ENCODE measurements around the gene B3GAT1. TPM values are rescaled to one million over a fixed set of nuclear protein-coding genes. Genes with fewer than 3 reads are reported as not detected.

The B3GAT1 gene
- total and polyA plus RNA-seq, 2 of the 13 experiments (the other 11 are each of a cell fraction or from before 2014, with no cell fraction given) = not detected

GRCh38 chr11:134345237-134345550, 66.8 kb downstream of the B3GAT1 start:
- FAIRE-seq (no peak), DNase-seq (ENCODE audit: low spot score) (no peak), ATAC-seq (no peak)
- intact Hi-C loops (cut with micrococcal nuclease; ENCODE audit: unreplicated experiment) (loop anchor here (2.0 kb wide), 1 partner anchor 64 kb away; no protein-coding TSS in a partner anchor), in situ Hi-C loops (cut with HindIII; ENCODE audit: extremely low pct_ligation_motif_present, low pct_unique_long_range_greater_than_20kb) (no loop called here)
- no peaks in the 10 kb centered on the region for H4K20me1 ChIP-seq (ENCODE audit: insufficient read depth, low read length)
- H3K4me1 ChIP-seq (ENCODE audit: insufficient read depth, low read length) = no peaks in the 10 kb centered on the region
- H3K9me3 ChIP-seq (ENCODE audit: low read length) = no peaks in the 10 kb centered on the region
- TF ChIP-seq CEBPB (IDR thresholded peaks at IDR 0.05; ENCODE audit: borderline replicate concordance, low read depth, low read length) (no peak), ISL2 (CRISPR knock-in tag; IDR thresholded peaks at IDR 0.05) (no peak), RFX5 (IDR thresholded peaks at IDR 0.05; ENCODE audit: low read depth, low read length) (no peak), ZNF552 (CRISPR knock-in tag; IDR thresholded peaks at IDR 0.05; ENCODE audit: borderline replicate concordance) (no peak), ZNF180 (CRISPR knock-in tag; IDR thresholded peaks at IDR 0.05; ENCODE audit: borderline replicate concordance, low read depth) (no peak), BRD4 (CRISPR knock-in tag; IDR thresholded peaks at IDR 0.05) (no peak), ZNF230 (CRISPR knock-in tag; IDR thresholded peaks at IDR 0.05) (no peak), ZNF468 (CRISPR knock-in tag; IDR thresholded peaks at IDR 0.05) (no peak), ZNF777 (CRISPR knock-in tag; IDR thresholded peaks at IDR 0.05) (no peak), ZNF431 (CRISPR knock-in tag; IDR thresholded peaks at IDR 0.05; ENCODE audit: borderline replicate concordance, low read depth) (no peak), ZNF839 (CRISPR knock-in tag; IDR thresholded peaks at IDR 0.05; ENCODE audit: borderline replicate concordance) (no peak), ZBTB39 (CRISPR knock-in tag; IDR thresholded peaks at IDR 0.05) (no peak), SP4 (CRISPR knock-in tag; IDR thresholded peaks at IDR 0.05) (no peak), ZNF33B (CRISPR knock-in tag; IDR thresholded peaks at IDR 0.05) (no peak), ZNF678 (CRISPR knock-in tag; IDR thresholded peaks at IDR 0.05) (no peak), MNT (IDR thresholded peaks at IDR 0.05) (no peak), HNRNPK (IDR thresholded peaks at IDR 0.05; ENCODE audit: low read depth, low read length, poor library complexity, severe bottlenecking) (no peak), ZNF530 (CRISPR knock-in tag; IDR thresholded peaks at IDR 0.05; ENCODE audit: low read depth) (no peak), ZNF724P (CRISPR knock-in tag; IDR thresholded peaks at IDR 0.05; ENCODE audit: borderline replicate concordance) (no peak)
- H3K27ac ChIP-seq (ENCODE audit: extremely low read length, insufficient read depth, low read length) = no peak overlapping the region
- no TSS peak for BruUV-seq (replicated peaks)
- no peaks in the 10 kb centered on the region for H3K36me3 ChIP-seq (replicated peaks in 1 of 2; ENCODE audit: control insufficient read depth in 1 of 2, insufficient read depth in 2 of 2, low read length in 2 of 2)
- no peak overlapping the region for H3K4me2 ChIP-seq (ENCODE audit: low read depth, low read length)
- peaks cover 2 to 48% of the 10 kb centered on the region in 2 experiments; a peak in 4 of 5 replicates for H3K27me3 ChIP-seq (ENCODE audit: control insufficient read depth in 1 of 2, insufficient read depth in 2 of 2, low read length in 2 of 2)
- no peak overlapping the region for H3K9ac ChIP-seq (ENCODE audit: insufficient read depth, low read depth, low read length)
- no peaks in the 10 kb centered on the region for H3K79me2 ChIP-seq (ENCODE audit: insufficient read depth, low read length)
- WGBS (ENCODE audit: low lambda C conversion rate) = 11% methylated on average over 2 of the region's 4 CpGs
- H2AFZ ChIP-seq (ENCODE audit: low read length) = no peak overlapping the region
- CTCF ChIA-PET (ENCODE audit: low intra/inter-chr PET ratio, low total read pairs) = no interaction called here
- POLR2A ChIA-PET = no interaction called here
- no peak overlapping the region for H3K4me3 ChIP-seq (replicated peaks in 1 of 3; ENCODE audit: insufficient read depth in 1 of 3, low read depth in 2 of 3, low read length in 3 of 3)
